NCI-H446 treated with DMSO at 0.1 percent for 48 hours (cell line): ENCODE measurements around the gene RPLP2.

Source experiments
- DNase-seq: peaks from one replicate; lab custom pipeline; 2025; lab: John Stamatoyannopoulos, UW

RPLP2 gene

DNA sequence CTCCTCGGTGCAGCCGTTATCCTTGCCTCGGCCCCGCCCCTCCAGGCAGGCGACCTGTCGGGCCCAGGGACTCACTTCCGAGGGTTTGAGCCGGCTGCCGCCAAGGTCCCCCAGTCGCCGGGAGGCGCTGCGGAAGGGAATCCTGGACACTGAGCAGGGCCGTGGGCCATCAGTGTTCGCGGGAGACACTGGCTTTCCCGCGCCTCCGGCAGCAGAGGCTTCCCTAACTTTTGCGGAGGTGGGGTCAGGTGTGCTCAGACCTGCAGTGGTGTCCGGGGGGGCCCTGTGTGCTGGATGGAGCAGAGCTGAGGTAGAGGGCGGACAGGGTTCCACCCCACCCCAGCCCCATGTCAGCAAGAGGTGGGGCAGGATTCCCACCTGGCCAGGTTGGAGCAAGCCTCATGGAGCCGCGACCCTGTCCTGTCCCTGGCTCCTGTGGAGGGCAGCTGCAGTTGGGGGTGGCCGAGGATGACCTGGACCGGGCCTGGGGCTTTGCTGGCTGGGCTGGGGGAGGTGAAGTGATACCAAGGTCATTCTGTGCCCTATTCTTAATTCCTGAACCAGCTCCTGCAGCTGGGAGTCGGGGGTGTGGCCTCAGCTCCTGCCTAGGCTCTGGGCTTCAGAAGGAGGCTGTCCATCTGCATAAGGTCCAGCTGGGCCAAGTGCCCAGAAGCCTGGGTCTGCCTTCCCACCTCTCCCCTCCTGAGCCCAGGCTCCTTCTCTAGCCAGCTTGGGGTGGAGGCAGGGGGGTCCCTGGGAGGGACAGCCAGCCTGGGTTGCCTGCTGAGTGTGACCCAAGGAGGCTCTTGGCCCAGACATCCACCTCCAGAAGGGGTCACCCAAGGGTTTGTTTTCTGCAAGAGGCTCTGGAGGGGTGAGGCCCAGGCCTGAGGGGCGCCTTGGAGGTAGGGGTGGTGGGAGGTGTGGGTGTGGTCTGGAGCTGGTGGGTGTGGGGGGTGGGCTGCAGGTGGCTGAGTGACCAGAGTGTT, 41.3 kb downstream of the RPLP2 start:
- DNase-seq = no peak

DNA sequence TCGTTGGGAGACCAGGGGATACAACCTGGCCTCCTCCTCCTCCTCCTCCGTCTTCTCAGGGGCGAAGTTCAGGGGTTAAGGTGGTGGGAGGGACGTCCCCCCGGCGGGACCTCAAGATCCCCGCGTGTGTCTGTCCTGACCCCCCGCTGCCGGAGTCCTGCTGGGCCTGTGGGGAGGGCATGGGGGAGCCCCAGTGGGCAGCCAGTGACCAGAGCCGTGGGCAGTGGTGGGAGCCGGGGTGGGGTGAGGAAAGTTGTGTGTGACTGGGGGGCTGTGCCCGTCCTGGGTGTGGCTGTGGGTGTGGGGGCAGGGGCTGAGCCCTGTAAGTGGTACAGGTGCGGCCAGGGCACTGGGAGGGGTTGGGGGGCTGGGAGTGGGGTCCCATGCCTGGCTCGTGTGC, 43.0 kb downstream of the RPLP2 start:
- no peak for DNase-seq

DNA sequence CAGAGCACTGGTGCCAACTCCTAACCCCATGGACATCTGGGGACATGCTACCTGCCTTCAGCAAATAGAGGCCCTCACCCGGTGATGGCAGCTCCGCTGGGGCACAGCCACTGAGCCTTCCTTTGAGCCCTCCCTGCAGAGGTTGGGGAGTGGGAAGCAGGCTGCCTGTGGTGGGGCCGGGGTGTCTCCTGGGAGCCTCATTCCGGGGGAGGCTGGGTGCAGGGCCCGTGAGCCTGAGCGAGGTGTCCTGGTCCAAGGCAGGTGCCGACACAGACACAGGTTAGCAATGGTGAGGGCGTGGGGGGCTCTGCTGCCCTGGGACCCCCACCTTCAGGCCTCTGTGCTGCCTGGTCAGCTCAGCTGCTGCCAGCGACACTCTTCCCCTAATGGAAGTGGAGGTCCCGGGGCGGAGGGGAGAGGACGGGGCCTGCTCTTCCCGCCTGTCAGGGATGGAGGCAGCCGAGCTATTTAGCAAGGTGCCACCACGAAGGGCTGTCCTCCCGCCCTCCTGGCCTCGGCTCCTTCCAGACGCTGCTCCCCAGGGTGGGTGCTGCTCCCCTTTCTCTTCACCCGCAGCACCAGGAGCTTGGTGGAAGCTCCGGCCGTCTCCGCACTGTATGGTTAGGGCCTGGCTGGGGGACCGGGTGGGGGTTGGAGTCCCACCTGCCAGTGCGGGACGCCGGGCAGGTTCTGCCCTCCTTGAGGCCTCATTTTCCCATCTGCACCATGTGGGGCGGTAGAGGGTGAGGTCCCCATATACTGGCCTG, 44.1 kb downstream of the RPLP2 start:
- no peak for DNase-seq

DNA sequence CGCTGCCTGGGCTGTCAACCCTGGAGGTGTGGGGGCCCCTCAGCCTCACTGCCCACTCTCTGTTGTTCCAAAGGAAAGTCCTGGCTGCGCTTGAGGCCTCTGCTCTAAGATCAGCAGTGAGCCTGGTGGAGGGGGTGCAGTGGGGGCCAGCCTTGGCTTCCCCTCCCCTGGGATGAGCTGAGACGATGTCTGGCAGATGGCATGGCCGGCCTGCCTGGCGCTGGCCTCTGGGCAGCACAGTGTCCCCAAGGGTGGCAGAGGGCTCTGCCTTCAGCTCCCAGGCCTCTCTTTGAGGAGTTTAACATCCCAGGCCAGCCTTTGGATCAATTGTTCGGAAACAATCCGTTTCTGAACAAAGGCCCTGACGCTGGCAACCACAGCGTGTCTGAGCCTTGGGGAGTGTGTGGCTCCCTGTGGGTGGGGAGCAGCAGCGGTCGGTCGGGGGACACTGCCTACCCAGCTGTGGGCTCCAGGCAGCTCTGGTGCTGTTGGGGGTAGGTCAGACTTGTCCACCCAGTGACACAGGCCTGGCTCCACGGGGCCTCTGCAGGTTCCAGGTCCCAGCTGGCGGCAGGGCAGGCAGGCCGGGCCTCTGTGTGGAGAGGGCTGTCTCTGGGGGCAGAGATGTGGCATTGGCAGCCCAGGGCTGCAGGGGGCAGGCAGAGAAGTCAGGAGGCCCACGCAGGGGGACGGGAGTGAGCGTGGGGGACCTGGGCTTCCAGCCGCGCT, 45.0 kb downstream of the RPLP2 start:
- DNase-seq = no peak

DNA sequence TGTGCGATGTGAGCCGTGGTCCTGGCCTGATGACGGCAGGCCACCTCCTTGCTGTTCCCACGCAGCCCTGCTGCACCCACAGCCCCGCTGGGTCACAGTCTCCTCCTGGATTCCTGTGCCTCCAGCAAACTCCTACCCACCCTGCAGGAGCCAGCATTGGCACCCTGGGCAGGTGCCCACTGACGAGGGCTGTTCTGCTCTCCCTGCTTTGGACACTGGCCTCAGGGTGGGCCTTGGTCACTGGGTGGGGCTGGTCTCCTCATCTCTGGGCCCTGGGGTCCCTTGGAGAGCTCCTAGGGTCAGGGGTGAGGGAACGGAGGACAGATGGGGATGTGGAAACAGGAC, 45.5 kb downstream of the RPLP2 start:
- no peak for DNase-seq

DNA sequence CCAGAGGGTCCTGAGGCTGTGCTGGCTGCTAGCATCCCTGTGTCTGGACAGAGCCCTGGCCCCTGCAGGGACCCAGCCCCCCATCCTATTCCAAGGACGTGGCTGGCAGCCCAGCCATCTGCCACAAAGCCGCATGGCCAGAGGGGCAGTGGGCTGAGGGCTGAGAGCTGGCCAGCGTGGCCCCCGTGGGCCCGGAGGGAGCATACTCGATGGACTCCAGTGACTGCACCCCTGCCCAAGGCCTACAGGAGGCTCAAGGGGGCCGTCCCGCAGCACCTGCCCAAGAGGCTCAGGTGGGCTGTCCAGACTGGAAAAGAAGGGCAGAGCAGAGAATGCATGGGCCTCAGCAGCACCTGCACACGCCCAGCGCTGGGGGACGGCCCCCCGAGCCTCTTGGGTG, 46.0 kb downstream of the RPLP2 start:
- no peak for DNase-seq

DNA sequence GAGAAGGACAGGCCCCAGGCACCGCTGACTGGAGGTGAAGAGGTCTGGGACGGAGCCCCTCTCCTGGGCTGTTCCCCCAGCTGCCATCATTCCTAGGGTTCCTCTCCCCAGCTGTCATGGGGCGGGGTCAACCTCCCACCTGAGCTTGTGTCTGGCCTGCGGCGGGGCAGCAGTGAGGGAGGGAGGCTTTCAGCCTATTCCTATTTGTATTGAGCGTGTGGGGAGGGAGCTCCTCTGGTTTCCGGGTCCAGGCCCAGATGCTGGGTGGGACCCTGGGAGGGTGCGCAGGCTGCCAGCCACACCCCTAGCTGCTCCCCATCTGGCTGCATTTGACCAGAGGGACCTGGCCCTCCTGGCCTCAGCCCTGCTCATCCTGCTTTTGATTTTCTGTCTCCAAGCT, 46.6 kb downstream of the RPLP2 start:
- DNase-seq = no peak

DNA sequence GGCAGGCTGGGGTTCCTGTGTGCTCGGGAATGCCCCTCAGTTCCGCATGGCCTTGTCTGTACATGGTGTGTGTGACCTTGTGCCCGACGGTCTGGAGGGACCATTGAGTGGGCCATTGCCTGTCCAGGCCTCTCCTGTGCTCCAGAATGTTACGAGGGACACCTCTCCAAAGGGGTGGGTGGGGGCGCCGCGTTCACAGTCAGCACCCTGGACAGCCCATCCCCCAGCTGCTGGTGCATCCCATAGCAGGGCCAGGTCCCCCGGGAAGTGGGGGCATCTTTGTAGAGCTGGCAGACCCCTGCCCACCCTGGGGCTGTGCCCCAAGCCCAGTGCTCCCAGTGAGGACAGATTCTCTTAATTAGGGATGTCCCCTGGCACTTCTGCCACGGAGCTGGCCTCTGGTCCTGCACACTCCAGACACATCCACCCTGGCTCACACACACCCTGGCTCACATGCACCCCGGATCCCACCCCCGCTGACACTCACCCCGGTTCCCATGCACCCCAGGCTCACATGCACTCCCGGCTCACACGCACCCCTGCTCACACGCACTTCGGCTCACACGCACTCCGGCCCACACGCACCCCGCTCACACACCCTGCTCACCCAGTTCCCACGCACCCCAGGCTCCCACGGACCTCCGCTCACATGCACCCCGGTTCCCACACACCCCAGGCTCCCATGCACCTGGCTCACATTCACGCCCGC, 48.4 kb downstream of the RPLP2 start:
- DNase-seq = no peak

DNA sequence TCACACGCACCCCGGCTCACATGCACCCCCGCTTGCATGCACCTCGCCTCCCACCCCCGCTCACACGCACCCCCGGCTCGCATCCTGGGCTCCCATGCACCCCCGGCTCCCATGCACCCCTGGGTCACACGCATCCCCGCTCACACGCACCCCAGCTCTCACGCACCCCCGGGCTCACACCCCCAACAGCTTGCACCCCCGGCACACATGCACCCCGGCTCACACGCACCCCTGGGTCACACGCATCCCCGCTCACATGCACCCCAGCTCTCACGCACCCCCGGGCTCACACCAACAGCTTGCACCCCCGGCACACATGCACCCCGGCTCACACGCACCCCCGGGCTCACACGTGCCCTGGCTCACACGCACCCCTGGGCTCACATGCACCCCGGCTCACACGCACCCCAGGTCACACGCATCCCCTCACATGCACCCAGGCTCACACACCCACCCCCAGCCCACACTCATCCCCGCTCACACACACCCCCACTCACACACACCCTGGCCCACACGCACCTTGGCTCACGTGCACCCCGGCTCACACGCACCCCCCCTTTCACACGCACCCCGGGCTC, 49.1 kb downstream of the RPLP2 start:
- no peak for DNase-seq

DNA sequence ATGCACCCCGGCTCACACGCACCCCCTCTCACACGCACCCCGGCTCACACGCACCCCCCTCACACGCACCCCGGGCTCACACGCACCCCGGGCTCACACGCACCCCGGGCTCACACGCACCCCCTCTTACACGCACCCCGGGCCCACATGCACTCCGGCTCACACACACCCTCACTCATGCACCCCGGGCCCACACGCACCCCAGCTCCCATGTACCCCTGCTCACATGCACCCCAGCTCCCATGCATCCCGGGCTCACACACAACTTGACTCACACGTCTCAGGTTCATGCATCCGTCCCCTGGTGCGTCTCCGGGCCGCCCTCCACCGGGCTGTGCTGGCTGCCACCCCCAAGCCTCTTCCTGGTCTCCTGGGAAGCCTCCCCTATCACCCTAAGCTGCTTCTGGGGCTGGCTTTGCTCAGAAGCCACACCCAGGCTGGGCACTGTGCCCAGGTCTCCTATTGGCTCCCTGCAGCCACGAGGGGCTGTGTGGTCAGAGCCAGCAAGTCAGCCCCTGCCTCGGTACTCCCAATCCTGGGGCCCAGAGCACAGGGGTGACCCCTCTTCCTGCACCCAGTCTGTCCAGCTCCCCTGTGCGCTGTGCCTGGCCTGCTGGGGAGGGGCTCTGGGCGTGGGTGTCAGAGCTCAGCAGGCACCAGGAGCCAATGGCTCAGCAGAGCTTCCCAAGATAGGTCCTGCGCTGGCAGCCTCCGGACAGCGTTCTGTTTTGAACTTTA, 49.8 kb downstream of the RPLP2 start:
- DNase-seq = peak; percentile 25

DNA sequence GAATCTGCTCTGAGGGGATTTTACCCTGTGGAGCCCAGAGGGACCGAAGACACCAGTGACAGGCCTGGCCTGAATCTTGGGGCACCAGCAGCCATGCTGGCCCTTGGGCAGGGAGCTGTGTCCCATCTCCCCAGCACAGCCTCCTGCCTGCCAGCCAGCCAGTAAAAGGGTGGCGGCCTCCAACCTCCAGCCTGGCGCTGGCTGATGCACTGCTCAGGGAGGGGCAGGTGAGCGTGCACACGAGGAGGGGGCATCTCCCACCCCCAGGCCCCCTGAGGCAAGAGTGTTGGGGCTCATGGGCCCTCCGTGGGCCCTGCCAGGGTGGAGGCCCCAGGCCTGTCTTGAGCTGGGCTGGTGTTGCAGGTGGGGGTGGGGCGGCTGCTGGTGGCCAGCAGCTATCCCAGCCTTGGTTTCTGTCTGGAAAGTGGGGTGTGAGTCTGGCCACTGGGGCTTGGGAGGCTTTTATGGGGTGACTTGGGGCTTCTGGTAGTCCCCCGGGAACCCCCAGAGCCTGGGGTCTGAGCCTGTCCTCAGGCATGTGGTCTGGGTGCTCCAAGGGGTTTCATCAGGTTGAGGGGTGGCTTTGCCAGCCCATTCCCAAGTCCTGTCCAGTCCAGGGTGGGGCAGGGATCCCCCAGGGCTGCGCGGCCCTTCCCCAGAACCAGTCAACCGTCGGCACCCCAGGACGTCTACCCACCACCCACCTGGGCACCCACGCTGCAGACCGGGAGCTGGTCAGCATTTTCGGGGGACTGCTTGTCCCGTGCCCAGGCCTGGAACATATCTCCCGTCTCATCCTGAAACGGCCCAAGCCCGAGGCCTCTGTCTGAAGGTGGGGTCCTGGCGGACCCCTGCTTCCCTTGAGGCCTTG, 50.7 kb downstream of the RPLP2 start:
- DNase-seq = no peak

DNA sequence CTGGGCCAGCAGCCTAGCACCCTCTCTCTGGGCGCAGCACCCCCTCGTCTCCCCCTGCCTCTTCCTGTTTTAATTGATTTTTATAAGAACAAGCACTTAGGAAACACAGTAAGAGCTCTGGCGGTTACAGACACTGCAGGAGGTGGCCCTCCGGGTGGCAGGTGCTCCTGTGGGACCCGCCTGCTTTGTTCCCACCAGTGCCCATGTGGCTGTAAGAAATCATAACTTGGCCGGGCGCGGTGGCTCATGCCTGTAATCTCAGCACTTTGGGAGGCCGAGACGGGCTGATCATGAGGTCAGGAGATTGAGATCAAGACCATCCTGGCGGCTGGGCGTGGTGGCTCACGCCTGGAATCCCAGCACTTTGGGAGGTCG, 51.3 kb downstream of the RPLP2 start:
- DNase-seq = no peak

DNA sequence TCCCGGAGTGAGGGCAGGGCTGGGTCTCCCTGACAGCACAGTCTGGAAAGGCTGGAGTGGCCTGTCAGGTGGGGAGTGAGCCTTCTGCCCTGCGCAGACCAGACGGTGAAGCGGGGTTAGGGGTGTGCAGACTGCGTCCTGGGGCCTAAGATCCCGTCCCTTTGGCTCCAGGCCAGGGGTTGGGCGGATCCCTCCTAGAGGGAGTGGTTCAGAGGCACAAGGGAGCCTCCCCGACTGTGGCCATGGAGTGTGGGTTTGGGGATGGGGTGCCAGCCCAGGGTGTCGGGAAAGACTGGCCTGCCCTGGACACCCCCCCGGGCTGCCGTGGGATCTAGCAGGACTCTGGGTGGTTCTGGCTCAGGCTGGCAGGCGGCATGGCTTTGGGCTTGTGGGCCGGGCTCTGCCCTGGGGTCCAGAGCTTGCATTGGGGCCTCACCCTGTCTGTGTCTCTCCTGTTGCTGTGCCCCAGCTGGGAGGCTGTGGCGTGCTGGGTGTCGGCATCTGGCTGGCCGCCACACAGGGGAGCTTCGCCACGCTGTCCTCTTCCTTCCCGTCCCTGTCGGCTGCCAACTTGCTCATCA, 52.4 kb downstream of the RPLP2 start:
- no peak for DNase-seq
